Activated naive CD4-positive, alpha-beta T cell treated with anti-CD3 and anti-CD28 coated beads, Interleukin-2, amount 50 U/mL, for 72 hours (primary cell): ENCODE results near the gene PDE4D. TPM values are rescaled to one million over a fixed set of nuclear protein-coding genes. Genes with fewer than 3 reads are reported as not detected.
"Not testable (repeated sequence)": the region's sequence is repeated elsewhere in the genome, so short reads cannot be mapped to it uniquely, and the experiment has no call there.

Experiments
- ATAC-seq, 2 donors: fragments of 150-1000 bp; cut with Tn5 transposase; 2 replicates each; pipeline ENCODE4 v1.10.0; 2021; ENCODE audit warnings: mild to moderate bottlenecking in 2 of 2, moderate library complexity in 2 of 2
- DNase-seq, 2 donors: peaks; one replicate each; pipeline ENCODE4 v3.0.0; 2021 to 2022; ENCODE audit warnings: low spot score in 2 of 2
- H3K27ac Mint-ChIP-seq, 2 donors: one replicate each; pipeline ENCODE4 v1.8.0; 2022; ENCODE audit warnings: mild to moderate bottlenecking in 2 of 2, mixed read lengths in 2 of 2
- H3K36me3 Mint-ChIP-seq, 2 donors: one replicate each; pipeline ENCODE4 v1.8.0; 2022; ENCODE audit warnings: mixed read lengths in 2 of 2
- H3K9me3 Mint-ChIP-seq, 2 donors: one replicate each; pipeline ENCODE4 v1.8.0; 2022; ENCODE audit warnings: mixed read lengths in 2 of 2
- total RNA-seq, 2 donors: library from RNA; stranded (reverse); gene quantifications; one replicate each; pipeline ENCODE4 v1.2.3, GENCODE V29; 2022

The PDE4D gene
- total RNA-seq, 2 donors from 2014 or later: 31.1 to 86.7 TPM

DNA sequence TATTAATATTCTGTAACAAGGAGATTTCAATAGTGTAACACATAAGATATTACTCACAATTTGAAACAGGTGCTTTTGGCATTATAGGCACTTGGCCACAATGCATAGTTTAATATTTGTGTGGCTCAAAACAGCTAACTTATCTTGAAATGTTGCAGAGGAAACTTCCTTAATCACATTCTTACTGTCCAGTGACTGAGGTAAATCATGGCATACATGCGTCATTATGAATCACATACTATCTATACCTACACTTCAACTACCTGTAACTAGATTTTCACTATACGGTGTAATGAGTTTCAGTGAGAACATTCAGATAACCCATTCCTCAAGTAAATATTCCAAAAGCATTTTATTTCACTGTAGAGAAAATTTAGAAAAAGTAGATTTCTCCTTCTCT, 218.8 kb downstream of the PDE4D start:
- no peaks in the 10 kb centered on the region for H3K36me3 Mint-ChIP-seq
- no peak for ATAC-seq

GRCh38 chr5:59673438-59674058, 220.0 kb downstream of the PDE4D start:
- Mint-ChIP-seq H3K9me3 (no peaks in the 10 kb centered on the region), H3K27ac (no peak overlapping the region), H3K36me3 (no peaks in the 10 kb centered on the region)
- no peak for ATAC-seq
- DNase-seq: no peak

More for the DNA sequence above, 218.8 kb downstream of the PDE4D start:
- no peaks in the 10 kb centered on the region for H3K9me3 Mint-ChIP-seq
- no peak for DNase-seq
- no peak overlapping the region for H3K27ac Mint-ChIP-seq

DNA sequence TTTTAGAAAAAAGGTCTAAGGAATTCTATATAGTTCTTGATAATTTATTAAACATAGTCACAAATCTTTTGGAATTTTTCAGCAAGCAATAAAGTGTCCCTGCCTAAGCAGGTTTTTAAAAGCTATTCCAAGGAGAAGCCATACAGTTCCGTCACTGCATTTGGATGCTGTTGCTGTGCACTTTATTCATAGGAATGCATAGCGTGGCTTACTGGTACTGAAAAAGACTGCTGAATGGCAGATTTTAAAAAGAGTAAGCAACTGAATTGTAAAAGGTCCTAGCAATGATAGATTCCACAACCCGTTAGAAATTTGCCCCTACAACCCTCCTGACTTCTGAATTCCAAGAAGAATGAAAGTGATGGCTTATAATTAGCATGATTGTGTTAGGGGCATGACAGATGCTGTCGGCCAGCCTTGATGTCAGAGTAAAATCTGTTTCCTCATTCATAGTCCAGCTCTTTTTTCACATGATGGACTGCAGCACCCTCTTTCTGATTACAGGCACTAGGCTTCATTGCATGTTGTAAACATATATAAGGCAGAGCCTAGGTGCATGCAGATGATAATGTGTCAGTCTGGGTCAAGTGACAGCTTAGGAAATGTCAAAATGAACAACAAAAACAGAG, 227.0 kb downstream of the PDE4D start:
- ATAC-seq (no peak), DNase-seq (no peak)

GRCh38 chr5:59665832-59666203, 227.7 kb downstream of the PDE4D start:
- ATAC-seq, H3K9me3 Mint-ChIP-seq, DNase-seq, H3K36me3 Mint-ChIP-seq, H3K27ac Mint-ChIP-seq: not testable (repeated sequence)

More for the DNA sequence above, 227.0 kb downstream of the PDE4D start:
- Mint-ChIP-seq H3K9me3 (no peaks in the 10 kb centered on the region), H3K36me3 (no peaks in the 10 kb centered on the region), H3K27ac (no peak overlapping the region)

DNA sequence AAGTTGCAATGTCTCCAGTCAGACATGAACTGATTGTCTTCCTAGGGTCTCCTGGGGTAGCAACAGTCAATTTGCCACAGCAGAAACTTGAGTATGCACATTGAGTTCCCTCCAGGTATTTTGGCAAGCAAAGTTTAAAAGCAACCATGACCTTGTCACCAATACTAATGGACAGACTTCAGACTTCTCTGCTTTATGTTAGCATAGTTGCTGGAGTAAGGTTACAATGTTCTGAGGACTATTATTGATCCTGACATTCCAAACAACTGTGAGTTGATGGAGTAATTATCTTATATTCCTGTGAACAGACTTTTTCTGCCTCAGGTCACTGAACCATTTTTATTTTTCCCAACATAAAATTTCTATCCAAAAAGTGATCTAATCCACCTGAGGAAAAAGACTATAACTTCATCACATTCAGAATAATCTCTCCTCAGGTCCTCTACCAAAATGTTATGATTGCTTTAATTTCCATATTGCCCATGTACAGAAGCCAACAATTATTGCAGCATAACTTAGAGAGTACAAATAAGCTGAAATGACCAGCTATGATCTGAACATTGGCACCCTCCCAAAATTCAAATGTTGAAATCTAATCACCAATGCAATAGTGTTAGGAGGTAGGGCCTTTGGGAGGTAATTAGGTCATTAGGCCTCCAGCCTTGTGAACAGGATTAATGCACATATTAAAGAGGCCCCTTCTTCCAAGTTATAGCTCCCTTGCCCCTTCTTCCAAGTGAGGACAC, 228.3 kb downstream of the PDE4D start:
- Mint-ChIP-seq H3K27ac (no peak overlapping the region), H3K36me3 (no peaks in the 10 kb centered on the region), H3K9me3 (no peaks in the 10 kb centered on the region)
- no peak for DNase-seq
- ATAC-seq: no peak

- ATAC-seq (peak in 1 of 2 donors; percentile 31), DNase-seq (no peak)
- Mint-ChIP-seq H3K36me3 (no peaks in the 10 kb centered on the region), H3K27ac (no peak overlapping the region), H3K9me3 (no peaks in the 10 kb centered on the region)
Measured at GRCh38 chr5:59661954-59662615, 231.4 kb downstream of the PDE4D start.

GRCh38 chr5:59661311-59661710, 232.2 kb downstream of the PDE4D start:
- Mint-ChIP-seq H3K27ac (no peak overlapping the region), H3K9me3 (no peaks in the 10 kb centered on the region), H3K36me3 (no peaks in the 10 kb centered on the region)

DNA sequence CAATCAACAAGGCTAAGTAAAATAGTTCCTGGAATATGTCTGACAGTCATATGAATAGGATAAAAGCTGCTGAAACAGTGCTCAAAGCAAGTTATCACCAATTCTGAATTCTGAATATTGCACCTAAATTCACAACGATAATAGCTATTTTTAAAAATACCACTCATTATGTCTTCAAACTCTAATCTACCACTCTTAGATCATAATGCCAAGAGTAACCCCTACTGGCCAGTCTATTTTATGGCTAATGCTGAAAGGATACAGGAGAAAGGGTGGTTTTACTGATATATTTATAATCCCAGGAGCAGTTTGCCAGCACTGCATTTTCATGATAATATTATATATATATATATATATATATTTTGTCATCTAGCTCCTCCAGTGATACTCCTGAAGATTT, 232.8 kb downstream of the PDE4D start:
- Mint-ChIP-seq H3K9me3 (no peaks in the 10 kb centered on the region), H3K27ac (no peak overlapping the region), H3K36me3 (no peaks in the 10 kb centered on the region)
- DNase-seq (no peak), ATAC-seq (no peak)

More at GRCh38 chr5:59661311-59661710, 232.2 kb downstream of the PDE4D start:
- ATAC-seq: no peak
- no peak for DNase-seq

DNA sequence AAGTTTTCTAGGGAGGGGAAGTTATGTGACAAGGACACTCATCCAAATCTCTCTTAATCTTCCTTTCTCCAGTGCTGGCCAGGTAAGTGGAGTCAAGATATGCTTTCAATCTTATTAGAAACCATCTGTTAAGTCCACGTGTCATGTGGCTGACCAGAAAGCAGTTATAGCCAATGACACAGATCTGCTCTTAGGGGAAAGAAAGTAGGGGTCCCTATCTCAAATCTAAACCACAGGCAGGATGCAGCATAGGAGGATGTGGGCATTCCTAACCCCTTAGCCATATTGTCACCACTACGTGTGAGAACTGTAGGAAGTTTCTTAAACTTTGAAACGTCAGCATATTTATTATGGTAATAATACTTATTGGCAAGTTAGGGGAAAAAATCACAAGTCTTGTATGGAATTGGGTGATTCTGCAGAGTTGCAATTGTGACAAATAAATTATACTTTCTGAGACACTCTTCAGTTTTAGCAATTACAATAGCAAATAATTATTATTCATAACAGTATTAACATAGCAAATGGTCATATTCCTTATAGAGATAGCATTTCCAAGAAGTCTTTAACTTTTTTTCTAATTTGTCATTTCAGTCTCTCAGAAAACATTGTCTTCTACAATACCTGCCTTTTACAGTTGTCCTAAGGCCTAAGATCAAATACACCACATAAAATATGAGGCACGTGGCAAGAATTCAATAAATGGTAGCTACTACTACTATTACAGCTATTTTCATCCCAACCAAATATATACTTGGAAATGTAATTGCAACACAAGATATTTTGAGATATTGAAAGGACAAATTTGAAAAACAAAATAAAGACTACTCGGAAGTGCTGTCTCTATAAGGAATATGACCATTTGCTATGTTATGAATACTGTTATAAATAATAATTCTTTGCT, 236.9 kb downstream of the PDE4D start:
- Mint-ChIP-seq H3K36me3 (no peaks in the 10 kb centered on the region), H3K9me3 (no peaks in the 10 kb centered on the region), H3K27ac (no peak overlapping the region)
- no peak for DNase-seq
- ATAC-seq: no peak

- ATAC-seq (no peak), DNase-seq (no peak)
- H3K36me3 Mint-ChIP-seq: no peaks in the 10 kb centered on the region
- H3K27ac Mint-ChIP-seq: no peak overlapping the region
- H3K9me3 Mint-ChIP-seq: no peaks in the 10 kb centered on the region
Measured at GRCh38 chr5:59655693-59656309, 237.7 kb downstream of the PDE4D start.

DNA sequence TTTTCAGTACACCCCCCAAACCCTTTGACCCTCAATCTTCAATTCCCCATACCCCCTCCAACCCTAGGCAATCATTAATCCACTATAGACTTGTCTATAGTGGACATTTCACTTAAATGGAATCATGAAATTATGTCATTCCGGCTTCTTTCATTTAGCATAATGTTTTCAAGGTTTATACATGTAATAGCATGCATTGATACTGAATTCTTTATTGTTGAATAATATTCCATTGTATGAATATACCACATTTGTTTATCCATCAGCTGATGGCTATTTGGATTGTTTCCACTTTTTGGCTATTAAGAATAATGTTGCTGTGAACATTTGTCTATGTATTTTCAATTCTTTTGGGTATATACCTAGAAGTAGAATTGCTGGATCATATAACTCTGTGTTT, 238.8 kb downstream of the PDE4D start:
- Mint-ChIP-seq H3K9me3 (no peaks in the 10 kb centered on the region), H3K36me3 (no peaks in the 10 kb centered on the region)
- no peak for ATAC-seq

GRCh38 chr5:59652449-59652848, 241.1 kb downstream of the PDE4D start:
- ATAC-seq: no peak
- no peaks in the 10 kb centered on the region for H3K9me3 Mint-ChIP-seq
- DNase-seq: no peak
- H3K36me3 Mint-ChIP-seq: no peaks in the 10 kb centered on the region
- H3K27ac Mint-ChIP-seq: no peak overlapping the region

More for the DNA sequence above, 238.8 kb downstream of the PDE4D start:
- DNase-seq: no peak
- H3K27ac Mint-ChIP-seq: no peak overlapping the region

DNA sequence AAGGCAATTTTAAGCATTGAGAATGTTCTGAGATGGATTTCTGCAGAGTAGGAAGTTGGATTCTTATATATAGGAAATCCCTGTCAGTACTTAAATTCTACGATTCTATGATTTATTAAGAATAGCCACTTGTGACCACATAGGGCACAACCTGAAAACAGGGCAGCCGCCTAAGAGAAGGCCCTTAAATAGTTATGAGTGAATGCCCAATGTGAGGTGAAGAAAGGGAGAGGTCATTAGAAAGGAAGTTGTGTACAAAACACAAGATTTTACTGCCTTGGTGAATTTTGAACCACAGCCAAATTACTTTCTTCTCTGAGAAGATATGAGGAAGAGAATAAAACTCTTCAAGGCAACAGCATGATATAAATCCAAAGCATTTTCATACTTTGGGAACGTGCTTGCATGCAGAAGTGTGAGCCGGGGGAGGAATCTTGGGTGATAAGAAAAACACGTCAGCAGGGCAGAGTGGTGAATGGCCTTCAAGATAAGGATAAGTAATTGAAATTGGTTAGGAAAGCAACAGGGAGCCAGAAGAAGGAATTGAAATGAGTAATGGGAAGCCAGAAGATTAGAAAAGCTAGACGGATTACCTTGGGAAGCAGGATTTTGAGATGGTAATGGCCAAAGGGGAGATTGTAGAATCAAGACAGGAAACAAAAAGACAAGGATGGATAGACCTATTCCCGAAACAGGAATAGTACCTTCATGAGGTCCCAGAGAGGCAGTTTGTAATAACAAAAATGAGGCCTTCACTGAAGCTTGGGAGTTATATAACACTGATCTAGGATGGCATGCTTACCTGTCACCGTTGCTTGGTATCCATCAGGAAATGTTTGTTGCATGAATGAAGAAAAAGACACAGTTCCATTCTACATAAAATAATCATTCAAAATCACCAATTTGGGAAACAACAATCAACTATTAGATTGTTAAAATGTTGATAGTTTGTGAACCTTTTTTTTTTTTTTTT, 244.3 kb downstream of the PDE4D start:
- no peak for DNase-seq
- no peaks in the 10 kb centered on the region for H3K9me3 Mint-ChIP-seq
- no peak for ATAC-seq

GRCh38 chr5:59648038-59648831, 245.3 kb downstream of the PDE4D start:
- Mint-ChIP-seq H3K9me3 (no peaks in the 10 kb centered on the region), H3K27ac (no peak overlapping the region), H3K36me3 (no peaks in the 10 kb centered on the region)
- ATAC-seq: no peak
- DNase-seq: no peak

More for the DNA sequence above, 244.3 kb downstream of the PDE4D start:
- H3K27ac Mint-ChIP-seq: no peak overlapping the region
- no peaks in the 10 kb centered on the region for H3K36me3 Mint-ChIP-seq
